ENCODE data around the gene PIEZO1. TPM values are rescaled to one million over a fixed set of nuclear protein-coding genes. Genes with fewer than 3 reads are reported as not detected.

Gene PIEZO1
- total and polyA plus RNA-seq, 10 of the 15 experiments (the other 5 are each of a cell fraction or from before 2014, with no cell fraction given), result 1.3 to 169 (median 33.4) TPM

- no peaks in the 10 kb centered on the region for H3K9me3 ChIP-seq (replicated peaks; ENCODE audit: control insufficient read depth, insufficient read depth, low read length)
- ChIA-PET RAD21 (ENCODE audit: unreplicated experiment) (no interaction called here), CTCF (no interaction called here), SMC1A (ENCODE audit: uncharacterized antibody, unreplicated experiment) (no interaction called here), POLR2A (interaction anchor here (0.7 kb wide), 1 partner anchor 9 kb away, joined by 3 read pairs; no protein-coding TSS in a partner anchor)
- no peak overlapping the region for H3K4me3 ChIP-seq
- peaks cover 13 to 45% of the 10 kb centered on the region in 2 experiments for H3K36me3 ChIP-seq (ENCODE audit: control insufficient read depth in 2 of 2, insufficient read depth in 2 of 2, low read length in 1 of 2)
- FAIRE-seq (no peak), DNase-seq (ENCODE audit: low read depth, low spot score) (no peak), ATAC-seq (no peak)
- no peak for TF ChIP-seq SMAD5 (IDR thresholded peaks at IDR 0.05; ENCODE audit: low read depth)
- TF ChIP-seq POLR2AphosphoS5 (IDR thresholded peaks at IDR 0.05; ENCODE audit: low read length), result no peak
- no peak for TF ChIP-seq MTA2 (IDR thresholded peaks at IDR 0.05; ENCODE audit: low read depth)
- TF ChIP-seq POLR2A (IDR thresholded peaks at IDR 0.05; ENCODE audit: low read depth, low read length), result peak; percentile 14; the same call in 1 of the 2 replicates
- intact Hi-C loops (cut with micrococcal nuclease; ENCODE audit: unreplicated experiment) (no loop called here), in situ Hi-C loops (cut with MboI) (no loop called here)
- no peak overlapping the region for H2AFZ ChIP-seq (ENCODE audit: control insufficient read depth, low read depth, low read length)
- 93% methylated on average over 45 of the region's 57 CpGs for WGBS (ENCODE audit: insufficient coverage, insufficient replicate concordance, low lambda C conversion rate, missing lambda C conversion rate)
- no peak overlapping the region for H3K9ac ChIP-seq (ENCODE audit: control insufficient read depth, insufficient read depth, low read length)
- no peak overlapping the region for H3K27ac ChIP-seq (ENCODE audit: control insufficient read depth, insufficient read depth)
- no TSS peak for BruUV-seq (replicated peaks)
- no peaks in the 10 kb centered on the region for H3K79me2 ChIP-seq (ENCODE audit: control insufficient read depth, insufficient read depth, low read length)
- H3K4me2 ChIP-seq (ENCODE audit: control insufficient read depth, insufficient read depth), result no peak overlapping the region
- H4K20me1 ChIP-seq (ENCODE audit: control insufficient read depth, insufficient read depth), result no peaks in the 10 kb centered on the region
- H3K27me3 ChIP-seq (replicated peaks in 1 of 2; ENCODE audit: control insufficient read depth in 2 of 2, insufficient read depth in 2 of 2, low read length in 1 of 2), result no peaks in the 10 kb centered on the region
- no peaks in the 10 kb centered on the region for H3K4me1 ChIP-seq (ENCODE audit: control insufficient read depth, insufficient read depth, low read length)
Measured at GRCh38 chr16:88715312-88716190, 69.5 kb downstream of the PIEZO1 start.

DNA sequence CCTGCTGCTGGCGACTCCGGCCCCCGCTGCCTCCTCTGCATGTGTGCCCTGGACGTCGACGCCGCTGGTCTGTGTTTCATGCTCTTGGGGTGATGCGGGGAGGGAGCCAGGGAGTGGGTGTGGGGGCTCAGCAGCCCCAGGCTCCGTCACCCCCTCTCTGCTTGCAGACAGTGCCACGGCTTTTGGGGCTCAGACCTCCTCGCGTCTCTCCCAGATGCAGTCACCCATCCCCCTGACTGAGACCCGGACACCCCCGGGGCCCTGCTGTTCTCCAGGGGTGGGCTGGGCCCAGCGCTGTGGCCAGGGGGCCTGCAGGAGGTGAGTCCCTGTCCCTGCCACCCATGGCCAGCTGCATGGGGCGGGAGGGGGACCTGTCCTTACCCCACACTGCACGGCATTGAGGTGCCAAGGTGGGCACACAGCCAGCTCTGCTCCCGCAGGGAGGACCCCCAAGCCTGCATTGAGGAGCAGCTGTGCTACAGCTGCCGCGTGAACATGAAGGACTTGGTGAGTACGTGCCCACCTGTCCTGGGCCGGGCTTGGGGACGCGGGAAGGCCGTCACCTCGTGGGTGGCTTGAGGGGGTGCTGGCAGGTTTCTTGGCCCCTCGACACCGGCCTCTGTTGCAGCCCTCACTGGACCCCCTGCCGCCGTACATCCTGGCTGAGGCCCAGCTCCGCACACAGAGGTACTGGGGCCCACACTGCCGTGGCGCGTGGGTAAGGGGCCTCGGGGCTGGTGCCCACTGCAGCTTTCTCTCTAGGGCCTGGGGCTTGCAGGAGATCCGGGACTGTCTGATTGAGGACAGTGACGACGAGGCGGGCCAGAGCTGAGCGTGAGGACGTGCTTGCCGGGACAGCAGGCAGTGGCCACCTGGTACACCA is 70.4 kb downstream of the PIEZO1 start:
- TF ChIP-seq, protein P1, sequence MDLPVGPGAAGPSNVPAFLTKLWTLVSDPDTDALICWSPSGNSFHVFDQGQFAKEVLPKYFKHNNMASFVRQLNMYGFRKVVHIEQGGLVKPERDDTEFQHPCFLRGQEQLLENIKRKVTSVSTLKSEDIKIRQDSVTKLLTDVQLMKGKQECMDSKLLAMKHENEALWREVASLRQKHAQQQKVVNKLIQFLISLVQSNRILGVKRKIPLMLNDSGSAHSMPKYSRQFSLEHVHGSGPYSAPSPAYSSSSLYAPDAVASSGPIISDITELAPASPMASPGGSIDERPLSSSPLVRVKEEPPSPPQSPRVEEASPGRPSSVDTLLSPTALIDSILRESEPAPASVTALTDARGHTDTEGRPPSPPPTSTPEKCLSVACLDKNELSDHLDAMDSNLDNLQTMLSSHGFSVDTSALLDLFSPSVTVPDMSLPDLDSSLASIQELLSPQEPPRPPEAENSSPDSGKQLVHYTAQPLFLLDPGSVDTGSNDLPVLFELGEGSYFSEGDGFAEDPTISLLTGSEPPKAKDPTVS (IDR thresholded peaks at IDR 0.05; ENCODE audit: low read depth, low read length), result no peak
- TF ChIP-seq SUPT20H (IDR thresholded peaks at IDR 0.05; ENCODE audit: borderline replicate concordance, control insufficient read depth, low read depth, low read length), result no peak
- no peak for TF ChIP-seq KDM1A (IDR thresholded peaks at IDR 0.05; ENCODE audit: borderline replicate concordance)
- TF ChIP-seq, protein P2, sequence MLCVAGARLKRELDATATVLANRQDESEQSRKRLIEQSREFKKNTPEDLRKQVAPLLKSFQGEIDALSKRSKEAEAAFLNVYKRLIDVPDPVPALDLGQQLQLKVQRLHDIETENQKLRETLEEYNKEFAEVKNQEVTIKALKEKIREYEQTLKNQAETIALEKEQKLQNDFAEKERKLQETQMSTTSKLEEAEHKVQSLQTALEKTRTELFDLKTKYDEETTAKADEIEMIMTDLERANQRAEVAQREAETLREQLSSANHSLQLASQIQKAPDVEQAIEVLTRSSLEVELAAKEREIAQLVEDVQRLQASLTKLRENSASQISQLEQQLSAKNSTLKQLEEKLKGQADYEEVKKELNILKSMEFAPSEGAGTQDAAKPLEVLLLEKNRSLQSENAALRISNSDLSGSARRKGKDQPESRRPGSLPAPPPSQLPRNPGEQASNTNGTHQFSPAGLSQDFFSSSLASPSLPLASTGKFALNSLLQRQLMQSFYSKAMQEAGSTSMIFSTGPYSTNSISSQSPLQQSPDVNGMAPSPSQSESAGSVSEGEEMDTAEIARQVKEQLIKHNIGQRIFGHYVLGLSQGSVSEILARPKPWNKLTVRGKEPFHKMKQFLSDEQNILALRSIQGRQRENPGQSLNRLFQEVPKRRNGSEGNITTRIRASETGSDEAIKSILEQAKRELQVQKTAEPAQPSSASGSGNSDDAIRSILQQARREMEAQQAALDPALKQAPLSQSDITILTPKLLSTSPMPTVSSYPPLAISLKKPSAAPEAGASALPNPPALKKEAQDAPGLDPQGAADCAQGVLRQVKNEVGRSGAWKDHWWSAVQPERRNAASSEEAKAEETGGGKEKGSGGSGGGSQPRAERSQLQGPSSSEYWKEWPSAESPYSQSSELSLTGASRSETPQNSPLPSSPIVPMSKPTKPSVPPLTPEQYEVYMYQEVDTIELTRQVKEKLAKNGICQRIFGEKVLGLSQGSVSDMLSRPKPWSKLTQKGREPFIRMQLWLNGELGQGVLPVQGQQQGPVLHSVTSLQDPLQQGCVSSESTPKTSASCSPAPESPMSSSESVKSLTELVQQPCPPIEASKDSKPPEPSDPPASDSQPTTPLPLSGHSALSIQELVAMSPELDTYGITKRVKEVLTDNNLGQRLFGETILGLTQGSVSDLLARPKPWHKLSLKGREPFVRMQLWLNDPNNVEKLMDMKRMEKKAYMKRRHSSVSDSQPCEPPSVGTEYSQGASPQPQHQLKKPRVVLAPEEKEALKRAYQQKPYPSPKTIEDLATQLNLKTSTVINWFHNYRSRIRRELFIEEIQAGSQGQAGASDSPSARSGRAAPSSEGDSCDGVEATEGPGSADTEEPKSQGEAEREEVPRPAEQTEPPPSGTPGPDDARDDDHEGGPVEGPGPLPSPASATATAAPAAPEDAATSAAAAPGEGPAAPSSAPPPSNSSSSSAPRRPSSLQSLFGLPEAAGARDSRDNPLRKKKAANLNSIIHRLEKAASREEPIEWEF (IDR thresholded peaks at IDR 0.05; ENCODE audit: insufficient replicate concordance, low read depth, low read length), result no peak
- no peaks in the 10 kb centered on the region for H4K20me1 ChIP-seq (ENCODE audit: control insufficient read depth, insufficient read depth)
- ChIA-PET POLR2A (interaction anchor here (0.7 kb wide), 1 partner anchor 8 kb away, joined by 3 read pairs; no protein-coding TSS in a partner anchor), SMC1A (ENCODE audit: uncharacterized antibody, unreplicated experiment) (no interaction called here), CTCF (no interaction called here), RAD21 (ENCODE audit: unreplicated experiment) (no interaction called here)
- intact Hi-C loops (cut with micrococcal nuclease; ENCODE audit: unreplicated experiment), result no loop called here
- in situ Hi-C loops (cut with MboI), result no loop called here
- no peak overlapping the region for H3K4me3 ChIP-seq
- WGBS (ENCODE audit: insufficient coverage, insufficient replicate concordance, low lambda C conversion rate, missing lambda C conversion rate), result 95% methylated on average over 27 of the region's 42 CpGs
- peaks cover 13 to 39% of the 10 kb centered on the region in 2 experiments for H3K36me3 ChIP-seq (ENCODE audit: control insufficient read depth in 2 of 2, insufficient read depth in 2 of 2, low read length in 1 of 2)
- H3K4me2 ChIP-seq (ENCODE audit: control insufficient read depth, insufficient read depth), result no peak overlapping the region
- H3K79me2 ChIP-seq (ENCODE audit: control insufficient read depth, insufficient read depth, low read length), result no peaks in the 10 kb centered on the region
- H3K27me3 ChIP-seq (replicated peaks in 1 of 2; ENCODE audit: control insufficient read depth in 2 of 2, insufficient read depth in 2 of 2, low read length in 1 of 2), result no peaks in the 10 kb centered on the region
- no peak overlapping the region for H2AFZ ChIP-seq (ENCODE audit: control insufficient read depth, low read depth, low read length)
- no peak for FAIRE-seq
- H3K4me1 ChIP-seq (ENCODE audit: control insufficient read depth, insufficient read depth, low read length), result no peaks in the 10 kb centered on the region
- DNase-seq (ENCODE audit: low read depth, low spot score), result no peak
- BruUV-seq (replicated peaks), result no TSS peak
- ATAC-seq, result no peak
- H3K27ac ChIP-seq (ENCODE audit: control insufficient read depth, insufficient read depth), result no peak overlapping the region
- no peaks in the 10 kb centered on the region for H3K9me3 ChIP-seq (replicated peaks; ENCODE audit: control insufficient read depth, insufficient read depth, low read length)
- H3K9ac ChIP-seq (ENCODE audit: control insufficient read depth, insufficient read depth, low read length), result no peak overlapping the region

Data from GM12878 (cell line).